RWPE2 (cell line): ENCODE data around the gene BICDL1.

Source experiments
- ATAC-seq: fragments of 200-7000 bp; cut with Tn5 transposase; 3 replicates; pipeline ENCODE4 v1.9.1; 2021; ENCODE audit warnings: low read depth
- DNase-seq: peaks from one replicate; pipeline ENCODE4 v3.0.0-alpha.2; 2020; ENCODE audit warnings: low spot score
- H3K27ac ChIP-seq: fragments of 450-650 bp; 2 replicates; pipeline ENCODE4 v1.5.1; 2017; ENCODE audit warnings: mild to moderate bottlenecking; ENCODE audit not compliant: poor library complexity, severe bottlenecking
- H3K27me3 ChIP-seq: fragments of 250-450 bp; sonication (Bioruptor Pico); 2 replicates; pipeline ENCODE4 v1.5.1; 2021; ENCODE audit warnings: mild to moderate bottlenecking, moderate library complexity; ENCODE audit not compliant: insufficient read depth, poor library complexity, severe bottlenecking
- H3K36me3 ChIP-seq: fragments of 250-450 bp; sonication (Bioruptor Pico); 2 replicates; pipeline ENCODE4 v1.5.1; 2020; ENCODE audit warnings: low read depth, mild to moderate bottlenecking, moderate library complexity
- H3K4me1 ChIP-seq: fragments of 250-450 bp; sonication (Bioruptor Pico); 2 replicates; pipeline ENCODE4 v1.5.1; 2021; ENCODE audit warnings: mild to moderate bottlenecking, moderate library complexity; ENCODE audit not compliant: insufficient read depth, poor library complexity, severe bottlenecking
- H3K4me3 ChIP-seq: fragments of 250-450 bp; sonication (Bioruptor Pico); 2 replicates; pipeline ENCODE4 v1.5.1; 2021; ENCODE audit warnings: mild to moderate bottlenecking, moderate library complexity; ENCODE audit not compliant: severe bottlenecking
- H3K9me3 ChIP-seq: fragments of 250-450 bp; sonication (Bioruptor Pico); 2 replicates; pipeline ENCODE4 v1.5.1; 2021; ENCODE audit warnings: mild to moderate bottlenecking, moderate library complexity; ENCODE audit not compliant: severe bottlenecking
- TF ChIP-seq, protein P1 (sequence below): fragments of 450-650 bp; IDR thresholded peaks from one replicate; pipeline ENCODE4 v1.5.1; 2017; ENCODE audit warnings: mild to moderate bottlenecking, moderate library complexity; ENCODE audit not compliant: poor library complexity, severe bottlenecking

BICDL1 gene

DNA sequence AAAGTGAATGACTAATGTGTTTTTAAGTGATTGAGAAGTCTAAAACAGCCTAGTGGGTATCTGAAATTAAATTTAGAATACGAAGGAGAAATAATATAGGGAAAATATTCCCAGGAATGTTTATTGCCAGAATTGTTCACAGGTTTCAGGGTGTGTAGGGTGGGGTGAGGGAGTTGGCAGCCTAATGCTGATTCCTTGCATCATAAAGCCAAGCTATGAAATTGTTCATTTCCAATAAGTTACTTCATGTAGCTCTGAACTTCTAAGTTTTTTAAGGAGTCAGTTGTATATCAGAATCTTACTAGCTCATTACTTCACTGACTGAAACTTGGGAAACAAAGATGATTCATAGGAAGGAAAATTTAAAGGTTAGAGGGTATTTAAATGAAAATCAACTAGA is 71.2 kb downstream of the BICDL1 start:
- H3K4me1 ChIP-seq, result peaks cover 25% of the 10 kb centered on the region
- H3K9me3 ChIP-seq, result no peaks in the 10 kb centered on the region
- H3K27me3 ChIP-seq, result no peaks in the 10 kb centered on the region
- ATAC-seq (peak; percentile 30), DNase-seq (no peak)
- H3K27ac ChIP-seq, result peak overlapping the region; percentile 46
- H3K36me3 ChIP-seq, result no peaks in the 10 kb centered on the region
- TF ChIP-seq, protein P1, sequence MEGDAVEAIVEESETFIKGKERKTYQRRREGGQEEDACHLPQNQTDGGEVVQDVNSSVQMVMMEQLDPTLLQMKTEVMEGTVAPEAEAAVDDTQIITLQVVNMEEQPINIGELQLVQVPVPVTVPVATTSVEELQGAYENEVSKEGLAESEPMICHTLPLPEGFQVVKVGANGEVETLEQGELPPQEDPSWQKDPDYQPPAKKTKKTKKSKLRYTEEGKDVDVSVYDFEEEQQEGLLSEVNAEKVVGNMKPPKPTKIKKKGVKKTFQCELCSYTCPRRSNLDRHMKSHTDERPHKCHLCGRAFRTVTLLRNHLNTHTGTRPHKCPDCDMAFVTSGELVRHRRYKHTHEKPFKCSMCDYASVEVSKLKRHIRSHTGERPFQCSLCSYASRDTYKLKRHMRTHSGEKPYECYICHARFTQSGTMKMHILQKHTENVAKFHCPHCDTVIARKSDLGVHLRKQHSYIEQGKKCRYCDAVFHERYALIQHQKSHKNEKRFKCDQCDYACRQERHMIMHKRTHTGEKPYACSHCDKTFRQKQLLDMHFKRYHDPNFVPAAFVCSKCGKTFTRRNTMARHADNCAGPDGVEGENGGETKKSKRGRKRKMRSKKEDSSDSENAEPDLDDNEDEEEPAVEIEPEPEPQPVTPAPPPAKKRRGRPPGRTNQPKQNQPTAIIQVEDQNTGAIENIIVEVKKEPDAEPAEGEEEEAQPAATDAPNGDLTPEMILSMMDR, result no peak
- H3K4me3 ChIP-seq, result no peak overlapping the region

DNA sequence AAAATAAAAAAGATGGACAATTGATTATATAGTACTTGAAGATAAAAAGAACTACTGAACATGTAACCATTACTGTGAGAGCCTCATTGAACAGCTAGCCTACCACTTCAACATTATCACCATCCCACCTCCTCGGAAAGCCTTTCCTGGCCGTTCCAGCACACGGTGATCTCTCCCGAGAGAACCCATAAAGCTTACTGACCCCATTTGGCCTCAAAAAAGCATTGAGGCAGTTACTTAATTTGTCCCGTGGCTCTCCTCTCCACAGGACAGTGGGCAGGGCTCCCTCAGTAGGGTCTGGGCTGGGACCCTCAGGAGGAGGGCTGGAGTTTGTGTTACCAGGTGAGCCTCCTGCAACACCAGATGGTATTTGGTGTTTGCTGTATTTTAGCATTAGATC is 71.7 kb downstream of the BICDL1 start:
- Histone ChIP-seq H3K36me3 (no peaks in the 10 kb centered on the region), H3K27me3 (no peaks in the 10 kb centered on the region), H3K9me3 (no peaks in the 10 kb centered on the region), H3K4me3 (no peak overlapping the region), H3K27ac (peak overlapping the region; percentile 46), H3K4me1 (peaks cover 20% of the 10 kb centered on the region)
- TF ChIP-seq, protein P1, result no peak
- DNase-seq (no peak), ATAC-seq (no peak)

GRCh38 chr12:120061575-120062214 is 72.7 kb downstream of the BICDL1 start:
- ATAC-seq (no peak), DNase-seq (no peak)
- no peak overlapping the region for H3K27ac ChIP-seq
- no peak overlapping the region for H3K4me3 ChIP-seq
- H3K27me3 ChIP-seq, result no peaks in the 10 kb centered on the region
- H3K9me3 ChIP-seq, result no peaks in the 10 kb centered on the region
- TF ChIP-seq, protein P1, result no peak
- peaks cover 13% of the 10 kb centered on the region for H3K4me1 ChIP-seq
- H3K36me3 ChIP-seq, result no peaks in the 10 kb centered on the region

DNA sequence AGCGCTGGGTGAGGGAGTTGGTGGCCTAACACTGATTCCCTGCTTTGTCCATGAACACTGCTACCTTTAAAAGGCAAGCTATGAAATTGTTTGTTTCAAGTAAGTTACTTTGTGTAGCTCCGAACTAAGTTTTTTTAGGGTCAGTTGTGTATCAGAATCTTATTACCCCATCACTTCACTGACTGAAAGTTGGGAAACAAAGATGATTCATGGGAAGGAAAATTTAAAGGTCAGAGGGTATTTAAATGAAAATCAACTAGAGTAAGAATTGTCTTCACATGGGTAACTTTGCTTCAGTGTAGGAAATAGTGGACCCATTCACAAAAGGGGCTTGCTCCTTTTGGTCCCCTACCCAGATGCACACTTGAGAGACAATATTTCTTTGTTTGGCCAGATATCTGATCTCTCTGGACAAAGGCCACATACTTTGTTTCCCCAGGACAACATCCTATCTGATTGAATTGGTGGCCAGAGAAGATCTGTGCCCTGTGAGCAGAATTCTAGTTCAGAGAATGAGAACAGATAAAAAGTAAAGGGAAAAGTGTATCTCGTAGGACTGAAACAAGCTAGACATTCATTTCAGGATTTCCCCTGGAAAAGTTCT is 74.0 kb downstream of the BICDL1 start:
- Histone ChIP-seq H3K36me3 (no peaks in the 10 kb centered on the region), H3K27ac (no peak overlapping the region), H3K4me3 (no peak overlapping the region), H3K27me3 (no peaks in the 10 kb centered on the region), H3K4me1 (peaks cover 13% of the 10 kb centered on the region), H3K9me3 (no peaks in the 10 kb centered on the region)
- TF ChIP-seq, protein P1, result no peak
- ATAC-seq (no peak), DNase-seq (no peak)
